ENCODE measurements around the gene TWF1. TPM values are rescaled to one million over a fixed set of nuclear protein-coding genes. Genes with fewer than 3 reads are reported as not detected.

TWF1 gene
- total and polyA plus RNA-seq, 9 of the 15 experiments (the other 6 are each of a cell fraction or from before 2014, with no cell fraction given) = 10.3 to 29.4 (median 23.4) TPM

DNA sequence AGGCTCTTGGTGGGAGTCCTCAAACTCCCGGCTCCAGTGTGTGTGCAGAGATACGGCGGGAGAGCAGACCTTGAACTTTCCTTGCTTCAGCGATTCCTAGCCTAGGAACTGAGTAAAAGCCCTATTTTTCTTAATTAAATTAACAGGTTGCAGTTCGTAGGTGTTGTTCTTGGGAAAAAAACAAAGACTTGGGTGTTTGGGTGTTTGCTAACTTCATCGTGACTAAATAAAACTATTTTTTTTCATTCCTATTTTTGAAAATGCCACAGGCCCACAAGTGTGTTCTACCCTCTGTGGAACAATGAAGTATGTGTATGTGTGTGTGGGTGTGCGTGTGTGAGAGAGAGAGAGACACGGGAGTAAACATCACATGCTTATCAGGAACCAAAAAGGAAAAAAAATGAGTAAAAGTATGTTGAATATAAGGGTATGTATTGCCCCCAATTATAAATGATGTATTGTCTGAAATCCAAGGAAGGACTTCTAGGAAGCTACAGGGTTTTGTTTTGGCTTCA lies 30.4 kb upstream of the TWF1 start (continued):
- 0 out of 4 replicates have a peak, but pooled peaks of 1 of the 2 experiments have one; percentile 47 for TF ChIP-seq ZNF318 (IDR thresholded peaks at IDR 0.05; ENCODE audit: borderline replicate concordance in 1 of 2, low read depth in 1 of 2)
- no peak for TF ChIP-seq TCF3 (CRISPR knock-in tag; IDR thresholded peaks at IDR 0.05)
- TF ChIP-seq EWSR1 (IDR thresholded peaks at IDR 0.05; ENCODE audit: borderline replicate concordance, low read depth, partially characterized antibody) = no peak
- TF ChIP-seq KDM1A (IDR thresholded peaks at IDR 0.05) = no peak
- no peak for TF ChIP-seq THAP12 (CRISPR knock-in tag; IDR thresholded peaks at IDR 0.05)
